Type B pancreatic cell (in vitro differentiated cells): ENCODE measurements around the gene IGFBP6. TPM values are rescaled to one million over a fixed set of nuclear protein-coding genes. Genes with fewer than 3 reads are reported as not detected.

Experiments used
- DNase-seq: peaks from one replicate; pipeline ENCODE4 v3.0.0; 2021; ENCODE audit warnings: mixed read lengths; ENCODE audit not compliant: unreplicated experiment; ENCODE audit errors: extremely low spot score
- H3K27ac Mint-ChIP-seq: 2 replicates; pipeline ENCODE4 v1.8.0; 2021; ENCODE audit warnings: mild to moderate bottlenecking, mixed read lengths
- H3K27me3 Mint-ChIP-seq: 2 replicates; pipeline ENCODE4 v1.8.0; 2021; ENCODE audit warnings: mixed read lengths
- H3K36me3 Mint-ChIP-seq: 2 replicates; pipeline ENCODE4 v1.8.0; 2021; ENCODE audit warnings: mixed read lengths
- H3K4me1 Mint-ChIP-seq: one replicate; pipeline ENCODE4 v1.8.0; 2021; ENCODE audit warnings: mixed read lengths; ENCODE audit not compliant: unreplicated experiment
- H3K4me3 Mint-ChIP-seq: 2 replicates; pipeline ENCODE4 v1.8.0; 2021; ENCODE audit warnings: mild to moderate bottlenecking, mixed read lengths
- H3K9me3 Mint-ChIP-seq: 2 replicates; pipeline ENCODE4 v1.8.0; 2021; ENCODE audit warnings: mixed read lengths
- total RNA-seq: library from RNA; stranded (reverse); gene quantifications from 2 replicates; pipeline ENCODE4 v1.2.1, GENCODE V29; 2021; ENCODE audit warnings: low replicate concordance
- TF ChIP-seq, protein P1 (sequence below): fragments of 200-600 bp; sonication (generic); conservative IDR thresholded peaks from 2 replicates; pipeline ENCODE4 v1.5.0; 2021; ENCODE audit warnings: antibody characterized with exemption, mild to moderate bottlenecking

IGFBP6 gene
- total RNA-seq, 1 donor from 2014 or later: 25.1 TPM

DNA sequence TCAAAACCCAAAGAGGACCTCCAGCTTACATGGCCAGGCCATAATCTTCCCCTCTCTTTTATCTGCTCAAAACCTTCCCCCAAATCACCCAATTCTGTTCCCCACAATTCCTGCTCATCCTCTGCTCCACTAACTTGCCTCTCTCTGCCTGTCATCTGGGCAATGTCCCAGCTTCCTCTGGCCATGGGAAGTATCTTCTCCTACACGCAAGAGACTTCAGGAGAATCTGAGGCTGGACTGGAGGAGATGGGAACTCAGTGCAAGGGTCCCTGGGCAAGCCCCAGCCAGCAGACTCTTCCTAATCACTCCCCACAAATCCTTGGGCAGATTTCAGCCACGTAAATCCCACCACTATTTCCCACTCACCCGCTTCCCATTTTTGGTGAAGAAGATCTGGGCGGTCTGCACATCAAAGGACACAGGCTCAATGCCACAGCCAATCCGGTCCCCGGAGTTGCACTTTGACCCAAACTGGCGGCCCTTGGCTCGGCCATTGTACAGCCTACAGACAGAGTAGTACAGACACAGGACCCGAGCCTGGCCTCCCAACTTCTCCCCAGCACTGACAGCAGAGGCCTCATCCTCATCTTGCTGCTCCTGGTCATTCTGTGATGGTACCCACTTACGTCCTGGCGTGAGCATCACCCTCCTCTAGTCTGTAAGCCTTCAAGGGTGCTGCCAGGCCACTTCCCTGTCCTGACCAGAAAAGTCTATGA lies 23.0 kb upstream of the IGFBP6 start:
- Mint-ChIP-seq H3K27me3 (no peaks in the 10 kb centered on the region), H3K4me3 (no peak overlapping the region), H3K27ac (peak overlapping the region; percentile 61)

DNA sequence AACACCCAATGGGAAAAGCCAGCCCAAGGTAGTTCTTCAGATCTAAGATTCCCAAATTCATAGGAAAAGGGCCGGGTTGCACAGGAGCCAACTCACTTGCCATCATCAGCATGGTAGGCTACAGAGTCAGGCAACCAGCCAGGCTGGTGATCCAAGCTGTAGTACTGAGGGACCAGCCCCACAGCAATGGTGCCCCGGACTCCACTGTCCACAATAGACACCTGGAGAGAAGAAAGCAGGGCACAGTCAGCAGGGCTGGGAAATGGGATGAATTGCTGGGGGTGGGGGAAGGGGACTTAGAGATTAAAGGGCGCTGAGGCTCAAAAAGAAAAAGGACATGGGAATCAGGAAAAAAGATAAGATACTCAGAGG lies 22.5 kb upstream of the IGFBP6 start:
- Mint-ChIP-seq H3K9me3 (no peaks in the 10 kb centered on the region), H3K36me3 (peaks cover 37% of the 10 kb centered on the region), H3K4me1 (peaks cover 56% of the 10 kb centered on the region), H3K27me3 (no peaks in the 10 kb centered on the region), H3K27ac (peak overlapping the region; percentile 61), H3K4me3 (no peak overlapping the region)
- DNase-seq: no peak
- TF ChIP-seq, protein P1, sequence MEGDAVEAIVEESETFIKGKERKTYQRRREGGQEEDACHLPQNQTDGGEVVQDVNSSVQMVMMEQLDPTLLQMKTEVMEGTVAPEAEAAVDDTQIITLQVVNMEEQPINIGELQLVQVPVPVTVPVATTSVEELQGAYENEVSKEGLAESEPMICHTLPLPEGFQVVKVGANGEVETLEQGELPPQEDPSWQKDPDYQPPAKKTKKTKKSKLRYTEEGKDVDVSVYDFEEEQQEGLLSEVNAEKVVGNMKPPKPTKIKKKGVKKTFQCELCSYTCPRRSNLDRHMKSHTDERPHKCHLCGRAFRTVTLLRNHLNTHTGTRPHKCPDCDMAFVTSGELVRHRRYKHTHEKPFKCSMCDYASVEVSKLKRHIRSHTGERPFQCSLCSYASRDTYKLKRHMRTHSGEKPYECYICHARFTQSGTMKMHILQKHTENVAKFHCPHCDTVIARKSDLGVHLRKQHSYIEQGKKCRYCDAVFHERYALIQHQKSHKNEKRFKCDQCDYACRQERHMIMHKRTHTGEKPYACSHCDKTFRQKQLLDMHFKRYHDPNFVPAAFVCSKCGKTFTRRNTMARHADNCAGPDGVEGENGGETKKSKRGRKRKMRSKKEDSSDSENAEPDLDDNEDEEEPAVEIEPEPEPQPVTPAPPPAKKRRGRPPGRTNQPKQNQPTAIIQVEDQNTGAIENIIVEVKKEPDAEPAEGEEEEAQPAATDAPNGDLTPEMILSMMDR: no peak

More for the DNA sequence above, 23.0 kb upstream of the IGFBP6 start:
- Mint-ChIP-seq H3K36me3 (peaks cover 37% of the 10 kb centered on the region), H3K4me1 (peaks cover 55% of the 10 kb centered on the region), H3K9me3 (no peaks in the 10 kb centered on the region)
- TF ChIP-seq, protein P1: no peak
- no peak for DNase-seq

DNA sequence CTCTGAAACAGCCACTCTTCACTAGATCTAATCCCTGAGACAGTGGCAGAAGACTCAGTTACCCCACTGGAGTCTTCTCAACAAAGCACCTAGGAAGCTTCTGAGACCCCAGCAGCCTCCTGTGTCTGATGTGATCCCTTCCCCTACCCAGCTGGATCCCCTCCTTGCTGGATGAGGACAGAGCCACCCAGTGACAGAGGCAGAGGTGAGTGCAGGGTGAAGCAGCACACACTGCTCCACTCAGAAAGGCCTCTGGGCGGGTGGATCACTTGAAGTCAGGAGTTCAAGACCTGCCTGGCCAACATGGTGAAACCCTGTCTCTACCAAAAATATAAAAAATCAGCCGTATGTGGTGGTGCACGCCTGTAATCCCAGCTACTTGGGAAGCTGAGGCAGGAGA lies 21.0 kb upstream of the IGFBP6 start:
- Mint-ChIP-seq H3K9me3 (no peaks in the 10 kb centered on the region), H3K4me1 (peaks cover 49% of the 10 kb centered on the region), H3K27me3 (no peaks in the 10 kb centered on the region), H3K27ac (peak overlapping the region; percentile 89), H3K4me3 (peak overlapping the region; percentile 92), H3K36me3 (peaks cover 29% of the 10 kb centered on the region)
- DNase-seq: no peak
- TF ChIP-seq, protein P1: no peak

DNA sequence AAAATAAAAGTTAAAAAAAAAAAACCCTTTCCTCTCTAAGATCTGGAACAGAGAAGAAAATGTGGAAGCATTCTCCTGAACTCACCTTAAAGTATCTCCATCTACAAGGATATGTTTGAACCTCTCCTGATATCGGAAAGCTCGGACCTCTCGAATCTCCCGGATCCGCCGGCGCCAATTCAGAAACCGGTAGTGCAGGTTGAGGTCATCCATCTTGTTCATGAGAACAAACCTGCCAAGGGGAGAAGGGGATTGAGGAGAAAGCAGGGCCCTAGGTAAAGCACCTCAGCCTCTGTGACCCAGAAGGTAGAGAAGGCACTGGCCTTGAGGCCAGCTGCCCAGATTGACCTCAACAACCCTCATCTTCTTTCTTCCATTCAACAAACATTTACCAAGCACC lies 20.4 kb upstream of the IGFBP6 start:
- H3K27me3 Mint-ChIP-seq: no peaks in the 10 kb centered on the region
- TF ChIP-seq, protein P1: no peak
- H3K4me1 Mint-ChIP-seq: peaks cover 45% of the 10 kb centered on the region
- peak overlapping the region; percentile 92 for H3K4me3 Mint-ChIP-seq
- no peak for DNase-seq
- H3K36me3 Mint-ChIP-seq: peaks cover 29% of the 10 kb centered on the region
- H3K9me3 Mint-ChIP-seq: no peaks in the 10 kb centered on the region
- peak overlapping the region; percentile 89 for H3K27ac Mint-ChIP-seq

DNA sequence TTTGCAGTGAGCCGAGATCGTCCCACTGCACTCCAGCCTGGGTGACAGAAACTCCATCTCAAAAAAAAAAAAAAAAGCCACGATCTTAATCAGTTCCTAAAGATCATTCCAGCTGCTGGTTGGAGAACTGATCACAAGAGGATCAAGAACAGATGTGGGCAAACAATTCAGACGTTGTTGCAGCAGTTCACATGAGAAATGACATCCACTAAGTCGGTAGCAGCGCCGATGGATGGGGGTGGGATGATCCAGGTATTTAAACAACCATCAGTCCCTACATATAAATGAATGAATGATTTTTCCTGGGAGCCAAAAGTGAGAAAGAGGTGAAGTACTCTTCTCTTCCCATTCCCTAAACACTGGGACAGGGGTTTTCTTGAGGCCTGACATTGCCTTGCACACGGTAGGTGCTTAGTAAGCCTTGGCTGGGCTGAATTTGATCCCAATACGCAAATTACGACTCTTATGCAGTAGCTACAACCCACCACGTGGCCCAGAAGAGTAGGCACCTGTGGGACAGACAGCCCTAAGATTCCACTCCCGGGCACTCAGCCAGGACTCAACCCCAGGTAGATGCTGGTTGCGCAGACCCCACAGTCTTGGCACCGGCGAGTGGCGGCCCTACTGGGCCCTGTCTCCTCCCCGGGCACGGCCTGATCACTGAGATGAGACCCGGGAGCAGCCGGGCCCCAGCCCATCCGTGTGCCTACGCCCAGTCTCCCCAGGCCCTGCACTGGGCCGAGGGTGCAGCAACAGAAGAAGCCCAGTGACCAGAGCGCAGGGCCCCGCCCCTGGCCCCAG lies 18.8 kb upstream of the IGFBP6 start:
- Mint-ChIP-seq H3K4me3 (peak overlapping the region; percentile 92), H3K9me3 (no peaks in the 10 kb centered on the region), H3K4me1 (peaks cover 35% of the 10 kb centered on the region), H3K27me3 (no peaks in the 10 kb centered on the region), H3K36me3 (peaks cover 24% of the 10 kb centered on the region), H3K27ac (peak overlapping the region; percentile 90)
- TF ChIP-seq, protein P1: peak; percentile 51
- DNase-seq: no peak
